HG02981 (cell line): ENCODE measurements around the gene NFATC2.

ENCODE experiments used
- ATAC-seq: cut with Tn5 transposase; IDR thresholded peaks from one replicate; pipeline ENCODE4 v1.9.1; 2021; ENCODE audit warnings: mild to moderate bottlenecking, moderate library complexity; ENCODE audit not compliant: unreplicated experiment

Gene NFATC2

DNA sequence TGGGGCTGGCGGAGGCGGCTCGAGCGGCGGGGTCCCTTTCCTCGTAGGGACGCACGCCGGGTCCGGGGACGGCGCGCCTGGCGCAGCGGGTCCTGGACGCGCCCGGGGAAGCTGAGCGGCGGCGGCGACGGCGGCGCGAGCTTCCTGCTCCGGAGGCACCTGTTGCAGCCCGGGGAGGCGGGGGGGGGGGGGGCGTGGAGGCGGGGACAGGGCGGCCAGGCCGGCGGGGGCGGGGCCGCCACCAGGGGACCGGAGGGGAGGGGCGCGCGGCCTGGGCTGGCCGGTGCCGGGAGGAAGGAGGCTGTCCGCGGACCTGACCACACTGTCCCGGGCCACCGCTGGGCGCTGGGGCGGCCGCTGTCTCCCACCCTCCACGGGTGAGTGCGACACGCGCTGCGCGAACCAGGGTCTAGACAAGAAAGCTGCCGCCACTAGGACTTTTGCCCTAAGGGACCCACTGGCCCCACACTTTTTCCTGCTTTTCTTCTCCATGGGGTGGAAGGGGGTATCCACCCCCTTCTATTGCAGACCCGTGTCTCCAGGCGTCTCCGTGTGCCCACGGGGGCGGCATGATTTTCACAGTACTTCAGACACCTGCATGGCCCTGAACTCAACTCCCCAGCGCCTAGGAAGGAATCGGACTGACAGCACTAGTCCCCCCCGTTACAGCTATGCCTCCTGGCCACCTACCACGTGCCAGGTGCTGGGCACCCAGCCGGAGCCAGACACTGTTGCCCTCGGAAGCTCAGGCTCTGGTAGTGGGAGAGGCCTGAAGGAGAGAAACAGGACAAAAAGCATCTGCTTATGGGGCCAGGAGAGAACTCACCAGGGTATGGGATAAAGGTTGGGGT, at the start of gene NFATC2:
Gene NFATC2 (minus strand): TSS at position 149 of the 851 bp plus-strand sequence. CDS start 220 bp downstream, outside the sequence.
- ATAC-seq, result peak; percentile 37

DNA sequence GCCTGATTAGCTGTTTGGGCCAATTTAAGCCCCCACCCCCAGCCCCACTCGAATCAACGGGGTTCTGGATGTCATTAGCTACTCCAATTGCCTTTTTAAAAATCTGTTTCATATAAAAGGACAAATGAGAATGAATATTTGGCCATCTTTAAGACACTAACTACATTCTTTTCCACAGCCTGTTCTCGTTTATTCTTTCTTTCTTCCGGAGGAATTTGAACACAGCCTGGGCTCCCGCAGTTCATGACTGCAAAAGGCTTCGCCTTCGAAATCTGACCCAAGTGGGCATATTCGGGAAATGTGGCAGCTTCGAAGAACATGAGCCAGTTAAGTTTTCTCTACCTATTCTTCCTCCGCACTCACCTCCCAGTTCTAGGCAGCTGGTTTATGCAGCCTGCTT, 49.4 kb upstream of the NFATC2 start:
- no peak for ATAC-seq

DNA sequence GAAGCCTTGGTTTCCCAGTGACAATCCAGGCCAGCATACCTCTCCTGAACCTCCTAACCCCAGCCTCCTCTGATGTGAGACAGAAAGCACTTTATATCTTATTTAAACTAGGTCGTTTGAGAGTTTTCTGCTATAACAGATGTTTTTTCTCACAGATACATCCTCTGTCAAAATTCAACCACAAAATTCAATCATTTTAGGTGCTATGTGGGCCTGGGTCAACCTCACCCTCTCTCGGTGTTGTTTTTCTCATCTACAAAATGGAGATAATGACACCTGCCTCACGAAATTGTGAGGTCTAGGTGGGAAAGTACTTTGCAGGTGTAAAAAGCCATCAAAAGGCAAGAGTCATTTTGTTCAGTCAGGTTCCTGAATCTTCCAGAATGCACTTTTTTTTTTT, 46.2 kb upstream of the NFATC2 start:
- ATAC-seq, result no peak

DNA sequence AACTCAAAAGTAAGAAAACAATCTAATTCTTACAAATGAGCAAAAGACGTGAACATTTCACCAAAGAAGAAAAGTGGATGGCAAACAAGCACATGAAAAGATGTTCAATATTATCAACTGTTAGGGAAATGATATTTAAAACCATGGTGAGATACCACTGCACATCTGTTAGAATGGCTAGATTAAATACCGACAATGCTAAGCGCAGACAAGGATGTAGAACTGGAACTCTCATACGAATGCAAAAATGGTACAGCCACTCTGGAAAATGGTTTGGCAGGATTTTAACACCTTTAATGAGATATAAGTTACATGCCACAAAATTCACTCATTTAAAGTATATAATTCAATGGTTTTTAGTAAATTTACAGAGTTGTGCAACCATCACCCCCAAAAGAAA, 44.6 kb upstream of the NFATC2 start:
- no peak for ATAC-seq

DNA sequence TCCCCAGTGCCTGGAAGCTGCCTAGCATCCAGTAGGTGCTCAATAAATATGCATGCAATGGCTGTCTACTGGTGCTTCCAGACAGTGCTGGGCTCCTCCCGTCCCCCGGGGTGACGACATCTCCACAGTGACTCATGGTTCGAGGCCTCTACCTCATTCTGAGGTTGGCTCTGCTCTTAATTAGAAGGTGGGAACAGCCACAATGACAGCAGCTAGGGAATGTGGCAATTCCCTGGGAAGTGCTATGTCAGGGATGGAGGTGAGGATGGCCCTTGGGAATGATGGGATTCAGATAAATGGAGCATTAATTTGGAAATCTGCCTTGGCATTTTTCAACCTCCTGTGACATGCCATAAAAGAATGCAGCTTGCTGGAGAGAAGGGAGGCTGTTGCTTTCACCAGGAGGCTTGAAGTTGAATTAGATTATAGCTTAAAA, 43.5 kb upstream of the NFATC2 start:
- no peak for ATAC-seq

DNA sequence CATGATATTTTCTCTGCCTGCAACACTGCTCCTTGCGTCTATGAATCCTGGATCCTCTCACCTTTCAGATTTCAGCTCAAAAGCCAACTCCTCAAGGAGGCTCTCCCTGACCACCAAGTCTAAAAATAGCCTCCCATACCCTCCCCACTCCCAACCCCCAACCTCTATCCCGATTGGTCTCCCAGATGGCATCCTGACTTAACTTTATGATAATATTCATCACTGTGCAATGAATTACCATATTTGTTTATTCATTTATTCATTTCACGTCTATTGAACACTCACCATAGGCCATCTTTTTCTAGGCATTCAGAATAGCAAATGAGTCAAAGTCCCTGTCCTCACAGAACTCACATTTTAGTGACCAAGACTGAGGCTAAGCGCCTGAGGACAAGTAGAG, 42.6 kb upstream of the NFATC2 start:
- ATAC-seq, result no peak

DNA sequence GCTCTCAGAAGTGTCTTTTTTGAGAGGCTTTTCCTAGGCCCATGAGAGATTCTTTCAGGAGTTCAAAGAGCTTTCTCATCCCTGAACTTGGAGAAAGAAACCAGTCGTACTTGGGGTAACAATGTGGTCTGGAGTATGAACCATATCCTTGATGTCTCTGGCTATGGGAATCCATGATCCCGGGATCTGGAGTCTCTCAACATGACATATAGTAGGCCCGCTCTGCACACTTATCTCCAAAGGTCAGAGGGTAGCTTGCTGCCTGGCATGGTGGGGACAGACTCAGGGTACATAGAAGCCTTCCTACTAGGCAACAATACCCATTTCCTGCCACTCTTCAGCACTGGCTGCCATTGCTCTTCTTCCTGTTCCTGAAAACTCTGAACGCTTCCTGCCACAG, 42.2 kb upstream of the NFATC2 start:
- ATAC-seq, result no peak

DNA sequence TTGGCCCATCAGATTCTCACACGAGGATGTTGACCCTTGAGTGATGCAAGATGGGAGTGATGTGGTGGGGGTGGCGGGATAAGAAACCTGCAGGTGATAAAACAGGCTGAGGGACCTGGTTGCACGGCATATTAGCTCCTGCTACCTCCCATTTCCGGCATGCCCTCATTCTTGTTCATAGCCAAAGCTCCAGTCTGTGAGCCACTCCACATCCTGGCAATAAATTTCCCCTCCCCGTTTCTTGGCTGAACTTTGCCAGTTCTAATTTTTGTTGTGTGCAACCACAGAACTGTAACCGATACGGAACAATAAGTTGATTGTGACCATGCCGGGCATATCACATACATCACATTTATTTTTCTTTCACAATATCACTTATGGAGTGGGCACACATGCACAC, 41.6 kb upstream of the NFATC2 start:
- ATAC-seq, result no peak

DNA sequence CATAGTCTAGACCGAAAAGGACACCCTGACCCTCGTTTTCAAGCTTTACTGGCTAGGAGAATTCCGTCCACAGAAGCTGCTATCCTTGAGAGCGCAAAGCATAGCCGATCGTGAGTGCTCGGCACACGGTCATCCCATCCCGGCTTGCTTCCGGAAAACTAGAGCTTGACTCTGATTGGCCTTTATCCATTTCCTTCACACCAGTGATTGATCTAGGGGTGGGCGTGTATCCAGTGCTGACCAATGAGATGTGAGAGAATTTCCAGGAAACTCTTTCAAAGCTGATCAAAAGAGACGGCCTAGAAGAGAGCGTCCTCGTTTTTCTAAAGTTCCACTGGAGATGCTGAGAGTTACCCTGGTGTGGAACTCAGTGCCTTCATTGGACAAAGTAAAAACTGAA, 41.0 kb upstream of the NFATC2 start:
- no peak for ATAC-seq

DNA sequence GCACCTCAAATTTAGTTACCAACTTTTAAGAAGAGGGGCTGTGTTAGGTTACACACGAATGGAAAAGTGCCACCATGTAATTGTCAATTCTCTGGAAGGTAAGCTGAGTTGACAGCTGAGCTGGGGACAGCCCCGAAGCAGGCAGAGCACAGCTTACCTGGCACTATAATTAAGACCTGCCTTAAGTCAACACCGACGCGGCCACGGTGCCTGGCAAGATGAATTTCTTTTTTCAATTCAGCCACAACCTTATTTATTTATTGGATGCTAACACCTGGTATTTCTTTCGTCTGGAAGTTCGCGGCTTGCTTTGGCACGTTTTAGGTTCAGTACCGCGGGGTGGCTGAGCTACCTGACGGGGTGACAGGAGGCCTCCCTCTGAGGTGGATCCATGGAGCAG, 40.6 kb upstream of the NFATC2 start:
- no peak for ATAC-seq

DNA sequence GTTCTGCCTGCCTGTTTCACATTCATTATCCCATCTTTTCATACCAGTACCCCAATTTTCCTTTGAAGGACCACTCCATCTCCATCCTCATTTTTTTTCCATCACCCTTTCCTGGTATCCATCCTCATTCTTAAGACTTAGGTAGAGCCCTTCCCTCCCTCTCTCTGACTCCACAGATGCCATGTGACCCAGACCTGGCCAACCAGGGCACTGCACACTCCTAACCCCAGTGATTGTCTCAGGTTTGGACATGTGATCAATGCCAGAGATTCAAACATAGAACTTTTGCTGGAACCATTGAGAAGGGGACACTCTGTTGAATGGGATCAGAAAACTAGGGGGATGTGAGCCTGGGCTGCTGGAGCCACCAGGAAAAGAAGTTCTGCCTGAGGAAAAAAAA, 39.1 kb upstream of the NFATC2 start:
- ATAC-seq, result no peak

DNA sequence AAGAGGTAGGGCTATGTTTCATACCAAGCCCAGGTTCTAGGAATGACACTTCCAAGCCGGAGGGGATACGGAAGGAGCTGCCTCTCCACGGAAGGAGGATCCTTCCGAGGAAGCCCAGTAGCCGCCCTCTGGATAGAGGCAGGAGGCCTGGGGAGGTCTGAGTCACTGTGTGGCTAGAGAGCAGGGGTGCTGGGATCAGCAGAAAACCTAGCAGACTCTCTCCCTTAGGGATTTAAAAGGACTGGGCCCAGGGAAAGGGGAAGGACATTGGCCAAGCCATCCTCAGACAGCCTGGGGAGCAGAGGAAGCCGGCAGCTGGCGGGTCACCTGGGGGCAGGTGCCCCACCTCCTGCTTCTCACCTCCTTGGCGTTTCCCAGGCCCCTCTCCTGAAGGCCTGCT, 36.6 kb upstream of the NFATC2 start:
- no peak for ATAC-seq

DNA sequence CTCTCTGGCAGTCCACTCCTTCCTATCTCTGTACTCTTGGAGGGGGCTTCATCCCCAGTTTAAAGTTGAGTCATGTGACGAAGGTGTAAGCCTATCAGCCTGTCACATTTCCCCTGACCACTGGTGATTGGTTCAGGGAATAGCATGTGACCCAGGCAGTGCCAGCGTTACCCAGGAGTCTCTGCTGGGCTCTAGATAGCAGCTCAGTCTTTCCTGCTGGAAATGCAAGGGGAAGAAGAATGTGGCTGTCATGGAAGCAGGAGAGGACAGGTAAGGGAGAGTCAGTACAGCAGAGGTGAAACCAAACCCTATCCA, 35.6 kb upstream of the NFATC2 start:
- no peak for ATAC-seq

DNA sequence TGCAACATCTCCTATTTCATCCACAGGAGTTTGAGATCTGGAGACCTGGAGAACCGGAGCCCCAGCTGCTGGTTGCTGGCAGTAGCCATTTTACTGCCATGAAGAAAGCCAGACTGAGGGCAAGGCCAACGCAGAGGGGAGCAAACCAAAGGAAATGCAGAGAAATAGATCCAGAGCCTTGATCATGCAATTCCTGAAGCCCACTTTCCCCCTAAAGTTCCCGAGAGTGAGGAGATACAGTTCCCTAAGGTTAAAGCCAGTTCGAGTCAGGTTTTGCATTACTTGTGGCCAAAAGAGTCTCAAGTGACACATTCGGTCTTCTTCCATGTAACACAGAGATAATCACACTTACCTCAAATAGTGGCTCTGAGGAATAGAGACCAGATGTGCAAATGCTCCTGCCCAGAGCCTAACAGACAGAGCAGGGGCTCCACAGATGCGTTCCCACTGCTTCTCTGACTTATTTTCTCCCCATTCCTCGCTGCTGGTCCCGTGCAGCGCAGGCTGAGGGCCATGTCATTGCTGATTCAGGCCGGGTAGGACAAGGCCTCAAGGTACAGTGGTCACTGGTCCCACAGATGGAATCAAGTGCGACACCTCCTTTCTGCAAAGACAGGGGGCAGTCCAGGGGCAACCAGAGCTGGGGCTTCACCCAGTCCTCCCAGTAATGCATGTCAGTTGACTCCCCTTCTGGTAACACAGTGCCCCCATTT, 35.1 kb upstream of the NFATC2 start:
- ATAC-seq, result no peak

DNA sequence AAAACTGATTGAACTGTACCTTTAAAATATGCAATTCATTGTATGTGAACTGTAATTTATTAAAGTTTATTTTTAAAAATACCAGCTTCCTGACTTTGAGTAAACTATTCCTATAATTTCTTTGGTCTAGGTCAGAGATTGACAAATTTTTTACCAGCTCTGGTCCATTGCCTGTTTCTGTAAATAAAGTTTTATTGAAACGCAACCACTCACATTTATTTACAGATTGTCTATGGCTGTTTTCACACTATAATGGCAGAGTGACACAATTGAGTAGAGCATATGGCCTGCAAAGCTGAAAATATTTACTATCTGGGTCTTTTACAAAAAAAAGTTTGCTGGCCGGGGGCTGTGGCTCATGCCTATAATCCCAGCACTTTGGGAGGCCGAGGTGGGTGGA, 33.0 kb upstream of the NFATC2 start:
- no peak for ATAC-seq

DNA sequence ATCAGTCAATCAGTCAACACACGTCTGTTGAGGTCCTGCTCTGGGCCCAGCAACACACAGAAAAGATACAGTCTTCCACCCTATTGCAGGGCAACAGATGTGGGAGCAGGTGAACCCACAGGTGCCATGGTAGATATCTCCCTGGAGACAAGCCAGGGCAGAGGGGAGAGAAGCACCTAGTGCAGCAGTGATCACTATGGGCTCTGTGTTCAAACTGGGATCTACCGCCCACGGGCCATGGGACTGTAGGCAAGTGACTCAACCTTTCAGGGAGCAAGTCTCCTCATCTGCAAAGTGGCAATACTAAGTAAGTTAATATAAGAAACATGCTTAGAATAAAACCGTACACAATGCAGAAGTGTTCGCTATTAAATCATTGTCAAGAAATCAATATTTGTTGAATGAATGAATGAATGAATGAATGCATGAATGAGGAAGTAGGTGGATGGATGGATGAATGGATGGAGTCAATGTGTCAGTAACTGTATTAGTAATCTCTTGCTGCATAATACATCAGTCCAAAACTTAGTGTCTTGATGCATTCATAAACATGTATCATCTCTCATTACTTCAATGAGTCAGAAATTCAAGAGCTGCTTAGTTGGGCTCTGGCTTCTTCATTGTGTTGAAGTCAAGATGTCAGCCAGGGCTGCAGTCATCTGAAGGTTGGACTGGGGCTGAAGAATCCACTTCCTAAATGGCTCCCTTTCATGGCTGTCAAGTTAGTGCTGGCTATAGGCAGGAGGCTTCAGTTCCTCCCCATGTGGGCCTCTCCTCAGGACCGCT, 31.9 kb upstream of the NFATC2 start:
- no peak for ATAC-seq

DNA sequence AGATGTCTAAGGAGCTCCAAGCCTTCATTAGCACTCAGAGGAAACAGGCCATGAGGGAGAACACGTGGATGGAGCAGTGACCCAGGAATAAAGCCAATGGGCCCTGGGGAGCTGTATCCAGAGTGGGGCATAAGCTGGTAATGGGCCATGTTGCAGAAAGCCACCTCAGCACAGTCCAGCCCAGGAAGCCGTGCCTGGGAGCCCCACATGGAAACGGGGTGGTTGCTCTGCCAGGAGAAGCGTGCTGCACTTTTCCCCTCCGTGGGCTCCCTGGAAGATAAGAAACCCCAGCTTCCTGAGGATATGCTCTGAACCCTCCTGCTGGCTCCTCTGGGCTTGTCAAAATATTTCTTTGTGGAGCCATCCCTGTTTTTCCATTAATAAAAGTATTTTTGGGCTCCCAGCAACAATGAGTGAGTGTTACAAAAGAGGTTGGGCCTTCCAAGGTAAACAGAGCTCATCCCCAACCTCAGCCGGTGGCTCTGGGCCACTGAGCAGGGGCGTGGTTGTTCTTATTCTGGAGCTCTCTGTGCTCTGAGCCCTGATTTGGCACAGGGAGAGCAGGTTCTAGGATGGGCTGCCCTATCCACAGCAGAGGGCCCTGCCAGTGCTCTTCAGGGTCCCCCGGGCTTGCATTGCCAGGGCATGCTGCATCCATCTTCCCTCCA, 31.2 kb upstream of the NFATC2 start:
- ATAC-seq, result no peak

DNA sequence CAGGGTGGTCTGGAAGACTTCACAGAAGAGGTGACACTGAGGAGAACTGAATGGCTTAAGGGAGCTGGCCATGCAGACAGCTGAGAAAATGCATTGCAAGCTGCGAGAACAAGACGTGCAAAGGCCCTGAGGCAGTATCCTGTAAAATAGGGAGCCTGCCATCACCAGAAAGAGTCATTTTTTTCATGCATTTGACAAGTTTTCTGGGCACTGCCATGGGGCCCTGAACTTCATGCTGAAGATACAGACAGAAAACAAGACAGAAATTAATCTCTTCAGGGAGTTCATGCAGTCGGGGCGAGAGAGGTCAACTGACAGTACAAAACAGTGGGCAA, 28.9 kb upstream of the NFATC2 start:
- ATAC-seq, result no peak

DNA sequence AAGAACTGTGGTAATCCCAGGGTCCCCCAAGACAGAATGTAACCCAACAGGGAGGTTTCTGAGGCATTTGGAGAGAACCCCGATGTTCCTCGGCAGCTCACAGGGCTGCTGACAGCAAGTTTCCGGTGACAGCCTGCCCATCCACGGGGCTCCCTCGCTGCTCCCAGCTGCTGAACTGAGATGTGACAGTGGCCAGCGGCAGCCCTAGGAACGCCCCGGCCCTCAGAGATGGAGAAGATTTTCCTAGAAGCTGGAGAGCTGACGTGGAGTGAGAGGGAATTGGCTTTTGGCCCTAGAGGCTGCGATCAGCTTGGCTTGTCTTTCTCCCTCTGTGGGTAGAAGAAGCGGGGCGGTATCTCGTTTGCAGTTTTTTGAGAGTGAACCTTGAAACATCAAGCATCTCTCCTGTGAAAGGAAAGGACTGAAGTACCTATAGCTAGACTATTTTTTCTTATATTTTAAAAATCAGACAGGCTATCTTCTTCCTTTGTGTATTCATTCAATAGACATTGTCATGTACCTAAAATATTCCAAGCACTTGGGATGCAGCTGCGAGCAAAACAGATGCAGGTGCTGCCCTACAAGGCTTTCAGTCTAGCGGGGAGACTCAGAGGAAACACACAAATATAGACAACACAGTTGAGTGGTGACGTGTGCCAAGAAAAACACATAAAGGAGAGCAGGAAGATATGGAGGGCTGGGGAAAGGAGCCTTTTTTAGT, 28.4 kb upstream of the NFATC2 start:
- ATAC-seq, result no peak

DNA sequence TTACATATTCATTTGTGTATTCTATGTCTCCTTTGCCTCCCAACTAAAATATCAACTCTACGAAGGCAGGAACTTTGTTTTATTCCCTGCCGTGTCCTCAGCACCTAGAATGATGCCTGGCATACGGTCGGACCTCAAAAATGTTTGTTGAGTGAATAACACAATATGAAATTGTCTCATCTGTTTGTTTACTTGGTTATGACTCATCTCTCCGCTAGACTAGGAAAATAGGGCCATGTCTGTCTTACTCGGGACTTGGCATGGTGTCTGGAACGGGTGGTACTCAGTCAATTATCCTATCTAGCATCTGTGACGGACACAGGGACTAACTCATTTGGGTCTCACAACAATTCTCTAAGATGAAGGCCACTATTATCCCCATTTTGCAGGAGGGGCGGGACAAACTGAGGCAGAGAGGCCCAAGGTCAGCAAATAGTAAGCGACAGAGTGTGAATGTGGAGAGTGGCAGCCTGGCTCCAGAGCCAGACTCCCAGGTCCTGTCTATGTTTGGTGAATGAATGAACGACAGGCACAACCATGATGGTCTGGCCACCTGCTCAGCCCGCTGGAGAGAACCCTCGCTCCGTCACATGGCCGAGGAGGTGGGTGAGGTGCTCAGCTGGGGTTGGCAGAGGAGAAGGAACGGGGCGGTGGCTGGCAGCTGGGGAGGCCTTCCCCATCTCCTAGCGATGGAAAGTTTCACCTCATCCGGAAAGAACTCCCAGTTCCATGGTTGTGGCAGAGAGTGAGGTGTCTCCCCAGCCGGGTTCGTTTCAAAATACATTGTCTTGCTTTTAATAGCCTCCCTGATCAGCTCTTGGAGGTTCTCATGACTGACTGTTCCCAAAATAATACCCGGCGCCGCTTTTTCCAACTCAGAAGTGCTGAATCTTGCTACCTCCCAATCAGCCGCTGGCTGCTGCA, 27.6 kb upstream of the NFATC2 start:
- ATAC-seq, result no peak
